K562 (cell line): ENCODE data around the gene DTWD2. TPM values are rescaled to one million over a fixed set of nuclear protein-coding genes. Genes with fewer than 3 reads are reported as not detected.

Experiments used
- ATAC-seq: fragments of 200-7000 bp; cut with Tn5 transposase; 3 replicates; pipeline ENCODE4 v1.9.1; 2020; ENCODE audit warnings: moderate library complexity
- BruUV-seq: library from RNA; stranded (reverse); fragments of 400-500 nt; replicated peaks from 2 replicates; lab custom pipeline; 2021; lab: Mats Ljungman, UMichigan
- CTCF ChIA-PET: fragments of 300-600 bp; formaldehyde crosslinking; extraction: SDS; loops from one replicate; lab custom pipeline; 2021; ENCODE audit warnings: low intra/inter-chr PET ratio; lab: Yijun Ruan, JAX
- POLR2A ChIA-PET: fragments of 300-600, 350-650 bp; sonication (Branson Sonifier 250); formaldehyde crosslinking; extraction: SDS; loops from one replicate; lab custom pipeline; 2021; ENCODE audit warnings: antibody characterized with exemption, inconsistent platforms; lab: Yijun Ruan, JAX
- DNase-seq, 4 experiments: peaks; one replicate each; pipeline versions ENCODE4 v3.0.0 to v3.0.0-alpha.2; 2011 to 2018; ENCODE audit warnings: low spot score in 3 of 4, mixed read lengths in 3 of 4; ENCODE audit errors: extremely low read depth in 1 of 4
- FAIRE-seq: peaks from 2 replicates; lab custom pipeline; 2011; peaks lifted over from hg19 to GRCh38; lab: Jason Lieb, UNC
- H2AFZ ChIP-seq: 2 replicates; pipeline ENCODE4 v1.6.0; 2011; ENCODE audit warnings: low read depth, low read length, control low read depth, inconsistent platforms
- H3K27ac ChIP-seq: fragments of 200-600 bp; 3 replicates; pipeline ENCODE4 v1.8.0; 2011; ENCODE audit warnings: low read depth, mild to moderate bottlenecking, control low read depth, inconsistent platforms, low read length, moderate library complexity, mixed read lengths; ENCODE audit errors: extremely low read depth
- H3K27me3 ChIP-seq, 2 experiments: fragments of 300-600 bp in 1 of 2; 2 replicates in 1 of 2; 3 replicates in 1 of 2; pipeline versions ENCODE4 v1.6.0 to v1.8.0; 2011; ENCODE audit warnings: inconsistent platforms in 2 of 2, low read length in 2 of 2, mild to moderate bottlenecking in 1 of 2, mixed read lengths in 1 of 2, moderate library complexity in 1 of 2; ENCODE audit not compliant: control insufficient read depth in 2 of 2, insufficient read depth in 2 of 2
- H3K36me3 ChIP-seq: fragments of 300-600 bp; 3 replicates; pipeline ENCODE4 v1.8.0; 2011; ENCODE audit warnings: mild to moderate bottlenecking, low read length, inconsistent platforms; ENCODE audit not compliant: control insufficient read depth, insufficient read depth
- H3K4me1 ChIP-seq, 2 experiments: fragments of 200-600 bp in 1 of 2; replicated peaks in 1 of 2; 2 replicates in 1 of 2; 3 replicates in 1 of 2; pipeline versions ENCODE4 v1.5.1 to v1.8.0; 2011; ENCODE audit warnings: inconsistent platforms in 2 of 2, low read length in 2 of 2, mild to moderate bottlenecking in 1 of 2, mixed read lengths in 1 of 2, moderate library complexity in 1 of 2; ENCODE audit not compliant: control insufficient read depth in 2 of 2, insufficient read depth in 2 of 2
- H3K4me2 ChIP-seq: 2 replicates; pipeline ENCODE4 v1.6.1; 2011; ENCODE audit warnings: low read length, control low read depth, inconsistent platforms, mixed read lengths; ENCODE audit not compliant: insufficient read depth
- H3K4me3 ChIP-seq: fragments of 200-600 bp; sonication (generic), shearing (Covaris generic); 2 replicates; pipeline ENCODE4 v1.5.1; 2016; ENCODE audit warnings: control low read depth, inconsistent platforms
- H3K79me2 ChIP-seq: fragments of 200-600 bp; 3 replicates; pipeline ENCODE4 v1.8.0; 2011; ENCODE audit warnings: low read length, inconsistent platforms; ENCODE audit not compliant: control insufficient read depth, insufficient read depth
- H3K9ac ChIP-seq, 2 experiments: 2 replicates each; pipeline versions ENCODE4 v1.6.0 to v1.6.1; 2011; ENCODE audit warnings: low read depth in 2 of 2, low read length in 2 of 2, control low read depth in 1 of 2, inconsistent platforms in 1 of 2, mild to moderate bottlenecking in 1 of 2, mixed read lengths in 1 of 2; ENCODE audit not compliant: insufficient read depth in 1 of 2
- H3K9me1 ChIP-seq: one replicate; pipeline ENCODE4 v1.6.0; 2011; ENCODE audit warnings: inconsistent platforms, mild to moderate bottlenecking, low read length, moderate library complexity; ENCODE audit not compliant: control insufficient read depth, insufficient read depth
- H3K9me3 ChIP-seq: replicated peaks from 2 replicates; pipeline ENCODE4 v1.5.1; 2011; ENCODE audit warnings: low read depth, low read length, inconsistent platforms; ENCODE audit not compliant: control insufficient read depth, insufficient read depth
- H4K20me1 ChIP-seq: replicated peaks from 2 replicates; pipeline ENCODE4 v1.6.1; 2011; ENCODE audit warnings: low read length, inconsistent platforms, mixed read lengths; ENCODE audit not compliant: control insufficient read depth, insufficient read depth
- ASH1L ChIP-seq: fragments of 450-650 bp; IDR thresholded peaks from 2 replicates; pipeline ENCODE4 v1.6.1; 2018; ENCODE audit warnings: borderline replicate concordance, mild to moderate bottlenecking, low read depth; ENCODE audit not compliant: partially characterized antibody
- FOXA3 ChIP-seq, 2 experiments: fragments of 450-650 bp in 1 of 2; sonication (generic) in 1 of 2; formaldehyde crosslinking; IDR thresholded peaks in 1 of 2; conservative IDR thresholded peaks in 1 of 2; 2 replicates each; pipeline versions ENCODE4 v1.4.0 to v1.8.0; 2020 to 2022; ENCODE audit warnings: mild to moderate bottlenecking in 2 of 2, missing genetic modification reagents in 1 of 2
- GATAD2A ChIP-seq: fragments of 450-650 bp; IDR thresholded peaks from 2 replicates; pipeline ENCODE4 v1.6.1; 2017
- HCFC1 ChIP-seq: IDR thresholded peaks from 2 replicates; pipeline ENCODE4 v1.6.1; 2012; ENCODE audit warnings: low read depth, low read length, improper control_type of control experiment
- HES1 ChIP-seq: fragments of 450-650 bp; IDR thresholded peaks from 2 replicates; pipeline ENCODE4 v1.6.1; 2016; ENCODE audit warnings: low read depth, mild to moderate bottlenecking, moderate library complexity
- HMBOX1 ChIP-seq: sonication (generic); IDR thresholded peaks from 2 replicates; pipeline ENCODE4 v1.6.1; 2016
- MTA1 ChIP-seq: fragments of 450-650 bp; IDR thresholded peaks from 2 replicates; pipeline ENCODE4 v1.6.1; 2017; ENCODE audit warnings: borderline replicate concordance
- NFE2 ChIP-seq: IDR thresholded peaks from 2 replicates; pipeline ENCODE4 v1.6.1; 2014; ENCODE audit warnings: antibody characterized with exemption, low read depth
- NONO ChIP-seq, 2 experiments: fragments of 200-400 bp in 1 of 2; fragments of 450-650 bp in 1 of 2; formaldehyde crosslinking in 1 of 2; IDR thresholded peaks; 2 replicates each; pipeline ENCODE4 v1.6.1; 2017; ENCODE audit warnings: low read depth in 2 of 2, mild to moderate bottlenecking in 2 of 2, moderate library complexity in 2 of 2, low read length in 1 of 2
- PHF20 ChIP-seq: fragments of 450-650 bp; IDR thresholded peaks from 2 replicates; pipeline ENCODE4 v1.6.1; 2018; ENCODE audit not compliant: partially characterized antibody
- TSHZ1 ChIP-seq: fragments of 250-450 bp; sonication (Bioruptor Pico); IDR thresholded peaks from 2 replicates; pipeline ENCODE4 v1.4.0; 2020; ENCODE audit warnings: mild to moderate bottlenecking, moderate library complexity
- ZNF232 ChIP-seq: sonication (generic); formaldehyde crosslinking; IDR thresholded peaks from 2 replicates; pipeline ENCODE4 v1.8.0; 2022; ENCODE audit warnings: mild to moderate bottlenecking, missing genetic modification reagents
- ZNF274 ChIP-seq: IDR thresholded peaks from 2 replicates; pipeline ENCODE4 v1.6.1; 2011; ENCODE audit warnings: low read depth, mild to moderate bottlenecking, low read length, moderate library complexity, borderline replicate concordance
- ZNF277 ChIP-seq: fragments of 250-450 bp; sonication (Bioruptor Pico); IDR thresholded peaks from 2 replicates; pipeline ENCODE4 v1.8.0; 2022; ENCODE audit warnings: inconsistent platforms, mild to moderate bottlenecking, moderate library complexity, borderline replicate concordance
- ZNF408 ChIP-seq: fragments of 250-450 bp; sonication (Bioruptor Pico); IDR thresholded peaks from 2 replicates; pipeline ENCODE4 v1.4.0; 2020; ENCODE audit warnings: low read depth, mild to moderate bottlenecking, moderate library complexity
- WGBS: fragments of 100-300 bp; shearing (Covaris generic); methylation state at CpG from one replicate; pipeline ENCODE4 v1.1.6; 2016; ENCODE audit warnings: low coverage, mixed read lengths; ENCODE audit not compliant: insufficient coverage; ENCODE audit errors: missing lambda C conversion rate; 5-methylcytosine and 5-hydroxymethylcytosine counted together
- in situ Hi-C: fragments of 300-500 bp; cut with MboI; formaldehyde crosslinking; loops from 4 replicates; pipeline ENCODE4 v1.15.0; 2018; ENCODE audit warnings: inconsistent platforms, mixed read lengths
- intact Hi-C: fragments of 100-400 bp; cut with micrococcal nuclease; formaldehyde crosslinking; loops from 2 replicates; pipeline ENCODE4 v1.14.2; 2022
- polyA plus RNA-seq, 8 experiments: library from polyadenylated mRNA; depleted of rRNA in 4 of 8; stranded (reverse) in 5 of 8; unstranded in 3 of 8; fragments of >200 nt; fragmentation: Nextera tagmentation in 2 of 8; fragmentation: Illumina TruSeq in 1 of 8; extraction: Ambion mirVana in 2 of 8; extraction: Trizol in 1 of 8; gene quantifications; 2 replicates each; pipeline versions ENCODE4 v1.2.1 to v1.2.3, GENCODE V29; 2011 to 2014; ENCODE audit warnings: inconsistent platforms in 1 of 8, missing spikeins in 1 of 8
- total RNA-seq, 7 experiments: library from RNA; depleted of rRNA in 6 of 7; stranded (reverse); fragments of >200 nt in 6 of 7; fragmentation: Illumina TruSeq in 2 of 7; extraction: Trizol in 2 of 7; gene quantifications; 2 replicates each; pipeline versions ENCODE4 v1.2.1 to v1.2.3, GENCODE V29; 2011 to 2021; ENCODE audit warnings: low replicate concordance in 1 of 7

Gene DTWD2
- total and polyA plus RNA-seq, 9 of the 15 experiments (the other 6 are each of a cell fraction or from before 2014, with no cell fraction given) = 0.99 to 10.8 (median 4.1) TPM

- no peaks in the 10 kb centered on the region for H3K9me3 ChIP-seq
- H3K9me1 ChIP-seq = no peaks in the 10 kb centered on the region
- intact Hi-C loops = loop anchor here (5.0 to 10.0 kb wide), 2 partner anchors 165 to 1337 kb away; no protein-coding TSS in a partner anchor
- POLR2A ChIA-PET = interaction anchor here (0.6 kb wide), 1 partner anchor 182 kb away, joined by 3 read pairs; no protein-coding TSS in a partner anchor
- no peaks in the 10 kb centered on the region for H3K79me2 ChIP-seq
- ATAC-seq (peak; percentile 95), DNase-seq (peak; percentile 44 to 62 (median 50)), FAIRE-seq (peak; percentile 86)
- H3K27me3 ChIP-seq = no peaks in the 10 kb centered on the region
- no peaks in the 10 kb centered on the region for H3K36me3 ChIP-seq
- WGBS = 6% methylated on average over 7 of the region's 7 CpGs
- H3K27ac ChIP-seq = no peak overlapping the region
- no peak overlapping the region for H3K9ac ChIP-seq
- H4K20me1 ChIP-seq = no peaks in the 10 kb centered on the region
- CTCF ChIA-PET = no interaction called here
- H3K4me3 ChIP-seq = no peak overlapping the region
- no peak overlapping the region for H3K4me2 ChIP-seq
- H3K4me1 ChIP-seq = no peaks in the 10 kb centered on the region
- no peak overlapping the region for H2AFZ ChIP-seq
- in situ Hi-C loops = no loop called here
- no TSS peak for BruUV-seq
- no peak for TF ChIP-seq FOXA3 (CRISPR knock-in tag; conservative IDR thresholded peaks at IDR 0.05 in 1 of 2, IDR thresholded peaks at IDR 0.05 in 1 of 2)
- TF ChIP-seq GATAD2A = no peak
- TF ChIP-seq PHF20 = no peak
- TF ChIP-seq ZNF408 (CRISPR knock-in tag) = no peak
- TF ChIP-seq NFE2 = peak; percentile 59
- TF ChIP-seq HES1 = no peak
- TF ChIP-seq ZNF277 (CRISPR knock-in tag) = no peak
- no peak for TF ChIP-seq HMBOX1
- no peak for TF ChIP-seq MTA1
- TF ChIP-seq HCFC1 = no peak
- TF ChIP-seq NONO (IDR thresholded peaks at IDR 0.05; ENCODE audit: low read depth in 2 of 2, low read length in 1 of 2) = no peak
- no peak for TF ChIP-seq ZNF232
- no peak for TF ChIP-seq TSHZ1
- no peak for TF ChIP-seq ASH1L
- TF ChIP-seq ZNF274 = no peak
Measured at GRCh38 chr5:118791926-118792734, 196.2 kb downstream of the DTWD2 start.
